Ishikawa (cell line): Measurements from ENCODE around the gene LONRF2.

Experiments used
- CEBPB ChIP-seq: IDR thresholded peaks from 2 replicates; pipeline ENCODE4 v1.6.1; 2012
- CREB1 ChIP-seq: IDR thresholded peaks from 2 replicates; pipeline ENCODE4 v1.6.1; 2012; ENCODE audit warnings: low read depth
- EGR1 ChIP-seq: IDR thresholded peaks from 2 replicates; pipeline ENCODE4 v1.6.1; 2012
- EP300 ChIP-seq: IDR thresholded peaks from 2 replicates; pipeline ENCODE4 v1.6.1; 2012; ENCODE audit warnings: borderline replicate concordance
- FOXM1 ChIP-seq: IDR thresholded peaks from 2 replicates; pipeline ENCODE4 v1.6.1; 2012; ENCODE audit warnings: low read depth, borderline replicate concordance
- NFIC ChIP-seq: IDR thresholded peaks from 2 replicates; pipeline ENCODE4 v1.6.1; 2012
- RAD21 ChIP-seq: IDR thresholded peaks from 2 replicates; pipeline ENCODE4 v1.6.1; 2012; ENCODE audit warnings: low read depth
- TAF1 ChIP-seq: IDR thresholded peaks from 2 replicates; pipeline ENCODE4 v1.6.1; 2012; ENCODE audit warnings: low read depth, mild to moderate bottlenecking
- TCF12 ChIP-seq: IDR thresholded peaks from 2 replicates; pipeline ENCODE4 v1.6.1; 2012; ENCODE audit warnings: low read depth
- TEAD4 ChIP-seq: IDR thresholded peaks from 2 replicates; pipeline ENCODE4 v1.6.1; 2012
- YY1 ChIP-seq: IDR thresholded peaks from 2 replicates; pipeline ENCODE4 v1.6.1; 2012; ENCODE audit warnings: low read depth
- ZBTB7A ChIP-seq: IDR thresholded peaks from 2 replicates; pipeline ENCODE4 v1.6.1; 2012; ENCODE audit warnings: low read depth
- TF ChIP-seq, protein P1 (sequence below): IDR thresholded peaks from 2 replicates; pipeline ENCODE4 v1.6.1; 2012
- TF ChIP-seq, protein P2 (sequence below): IDR thresholded peaks from 2 replicates; pipeline ENCODE4 v1.6.1; 2012
- TF ChIP-seq, protein P3 (sequence below): IDR thresholded peaks from 2 replicates; pipeline ENCODE4 v1.6.1; 2012; ENCODE audit warnings: low read depth, mild to moderate bottlenecking

LONRF2 gene

DNA sequence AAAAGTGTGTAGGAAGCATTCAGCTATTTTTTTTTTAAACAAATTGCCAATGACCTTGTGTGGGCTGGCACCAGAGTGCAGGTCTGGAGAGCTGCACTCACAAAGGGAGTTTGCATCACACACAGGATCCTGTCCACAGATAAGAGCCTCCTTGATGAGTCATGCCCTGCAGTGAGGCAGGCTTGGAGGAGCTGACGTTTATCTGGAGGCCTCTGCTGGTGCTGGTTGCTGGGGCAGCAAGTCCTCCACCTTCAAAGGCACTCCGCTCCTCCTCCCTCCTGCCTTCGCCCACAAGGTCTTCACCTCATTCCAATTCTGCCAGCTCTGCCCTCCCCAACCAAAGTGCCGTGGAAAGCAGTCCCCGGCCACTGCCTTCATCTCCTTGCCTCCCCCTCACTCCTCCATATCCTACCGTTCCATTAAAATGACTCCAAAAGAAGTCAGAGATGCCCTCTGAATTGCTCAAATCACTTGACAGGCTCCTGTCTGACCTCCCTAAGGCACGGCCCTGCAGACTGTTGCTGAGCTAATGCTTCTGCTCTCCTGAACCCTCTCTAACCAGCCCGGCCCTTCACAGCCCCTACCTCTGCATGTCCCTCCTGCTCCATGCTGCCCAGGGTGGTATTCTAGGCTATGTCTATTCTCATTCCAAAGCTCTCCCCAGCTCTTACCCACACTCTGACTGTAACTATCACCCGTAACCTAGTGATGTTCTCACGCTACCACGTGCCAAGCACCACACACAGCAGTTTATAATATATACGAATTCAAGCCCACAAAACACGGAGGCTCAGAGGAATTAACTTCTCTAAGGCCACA lies 30.9 kb downstream of the LONRF2 start:
- TF ChIP-seq CREB1 (no peak), ZBTB7A (no peak), TAF1 (no peak), RAD21 (no peak), NFIC (no peak), FOXM1 (no peak), EGR1 (no peak), EP300 (no peak)
- TF ChIP-seq, protein P1, sequence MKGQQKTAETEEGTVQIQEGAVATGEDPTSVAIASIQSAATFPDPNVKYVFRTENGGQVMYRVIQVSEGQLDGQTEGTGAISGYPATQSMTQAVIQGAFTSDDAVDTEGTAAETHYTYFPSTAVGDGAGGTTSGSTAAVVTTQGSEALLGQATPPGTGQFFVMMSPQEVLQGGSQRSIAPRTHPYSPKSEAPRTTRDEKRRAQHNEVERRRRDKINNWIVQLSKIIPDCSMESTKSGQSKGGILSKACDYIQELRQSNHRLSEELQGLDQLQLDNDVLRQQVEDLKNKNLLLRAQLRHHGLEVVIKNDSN = no peak

DNA sequence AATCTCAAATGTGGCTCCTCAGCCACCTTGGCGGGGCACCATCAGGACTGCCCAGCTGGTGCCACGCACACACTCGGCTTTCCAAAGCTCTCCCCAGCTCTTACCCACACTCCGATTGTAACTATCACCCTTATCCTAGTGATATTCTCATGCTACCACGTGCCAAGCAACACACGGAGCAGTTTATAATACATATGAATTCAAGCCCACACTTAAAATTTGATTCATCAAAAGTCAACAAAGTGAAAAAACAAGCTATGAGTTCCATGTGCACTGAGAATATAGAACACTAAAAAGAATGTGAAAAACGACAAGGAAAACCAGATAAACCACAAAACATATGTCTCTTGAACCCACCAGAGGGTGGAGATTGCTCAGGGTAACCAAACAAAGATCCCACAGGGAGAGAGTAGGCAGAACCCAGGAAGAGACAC lies 31.6 kb downstream of the LONRF2 start:
- TF ChIP-seq, protein P1 = no peak
- TF ChIP-seq NFIC (no peak), CEBPB (no peak), ZBTB7A (no peak), FOXM1 (no peak), TCF12 (no peak), TAF1 (no peak), TEAD4 (no peak)
- TF ChIP-seq, protein P2, sequence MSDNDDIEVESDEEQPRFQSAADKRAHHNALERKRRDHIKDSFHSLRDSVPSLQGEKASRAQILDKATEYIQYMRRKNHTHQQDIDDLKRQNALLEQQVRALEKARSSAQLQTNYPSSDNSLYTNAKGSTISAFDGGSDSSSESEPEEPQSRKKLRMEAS = no peak
- TF ChIP-seq, protein P3, sequence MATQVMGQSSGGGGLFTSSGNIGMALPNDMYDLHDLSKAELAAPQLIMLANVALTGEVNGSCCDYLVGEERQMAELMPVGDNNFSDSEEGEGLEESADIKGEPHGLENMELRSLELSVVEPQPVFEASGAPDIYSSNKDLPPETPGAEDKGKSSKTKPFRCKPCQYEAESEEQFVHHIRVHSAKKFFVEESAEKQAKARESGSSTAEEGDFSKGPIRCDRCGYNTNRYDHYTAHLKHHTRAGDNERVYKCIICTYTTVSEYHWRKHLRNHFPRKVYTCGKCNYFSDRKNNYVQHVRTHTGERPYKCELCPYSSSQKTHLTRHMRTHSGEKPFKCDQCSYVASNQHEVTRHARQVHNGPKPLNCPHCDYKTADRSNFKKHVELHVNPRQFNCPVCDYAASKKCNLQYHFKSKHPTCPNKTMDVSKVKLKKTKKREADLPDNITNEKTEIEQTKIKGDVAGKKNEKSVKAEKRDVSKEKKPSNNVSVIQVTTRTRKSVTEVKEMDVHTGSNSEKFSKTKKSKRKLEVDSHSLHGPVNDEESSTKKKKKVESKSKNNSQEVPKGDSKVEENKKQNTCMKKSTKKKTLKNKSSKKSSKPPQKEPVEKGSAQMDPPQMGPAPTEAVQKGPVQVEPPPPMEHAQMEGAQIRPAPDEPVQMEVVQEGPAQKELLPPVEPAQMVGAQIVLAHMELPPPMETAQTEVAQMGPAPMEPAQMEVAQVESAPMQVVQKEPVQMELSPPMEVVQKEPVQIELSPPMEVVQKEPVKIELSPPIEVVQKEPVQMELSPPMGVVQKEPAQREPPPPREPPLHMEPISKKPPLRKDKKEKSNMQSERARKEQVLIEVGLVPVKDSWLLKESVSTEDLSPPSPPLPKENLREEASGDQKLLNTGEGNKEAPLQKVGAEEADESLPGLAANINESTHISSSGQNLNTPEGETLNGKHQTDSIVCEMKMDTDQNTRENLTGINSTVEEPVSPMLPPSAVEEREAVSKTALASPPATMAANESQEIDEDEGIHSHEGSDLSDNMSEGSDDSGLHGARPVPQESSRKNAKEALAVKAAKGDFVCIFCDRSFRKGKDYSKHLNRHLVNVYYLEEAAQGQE = no peak

GRCh38 chr2:100289020-100289419 lies 33.3 kb downstream of the LONRF2 start:
- no peak for TF ChIP-seq CREB1
- TF ChIP-seq YY1 = no peak
- TF ChIP-seq, protein P1 = no peak
- TF ChIP-seq EGR1 = no peak
- TF ChIP-seq CEBPB = no peak
- TF ChIP-seq EP300 = no peak
- no peak for TF ChIP-seq TCF12
- no peak for TF ChIP-seq ZBTB7A
- TF ChIP-seq TEAD4 = no peak
- TF ChIP-seq, protein P3 = no peak
- no peak for TF ChIP-seq FOXM1
- TF ChIP-seq, protein P2 = no peak
- TF ChIP-seq TAF1 = no peak
- TF ChIP-seq RAD21 = no peak
- no peak for TF ChIP-seq NFIC

DNA sequence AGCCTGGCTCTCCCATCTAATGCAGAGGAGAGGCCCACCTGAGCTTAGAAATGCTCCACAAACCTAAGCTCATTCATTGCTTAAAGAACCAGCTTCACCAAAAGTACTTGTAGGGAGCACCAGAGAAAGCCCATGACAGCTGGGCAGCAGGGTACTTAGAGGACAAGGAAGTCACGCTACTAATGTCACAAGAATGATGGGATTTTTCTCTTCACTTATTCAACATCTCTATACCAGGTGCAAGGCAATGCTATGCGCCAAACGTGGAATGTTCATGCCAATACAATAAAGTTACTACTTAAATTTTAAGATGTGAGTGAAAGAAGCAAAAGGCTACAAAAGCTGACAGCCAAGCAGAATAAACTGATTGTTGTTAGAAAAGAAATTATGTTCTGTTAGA lies 36.0 kb downstream of the LONRF2 start:
- no peak for TF ChIP-seq EP300
- TF ChIP-seq CREB1 = no peak
- TF ChIP-seq TAF1 = no peak

- no peak for TF ChIP-seq YY1
- no peak for TF ChIP-seq FOXM1
- TF ChIP-seq RAD21 = no peak
- TF ChIP-seq ZBTB7A = no peak
- TF ChIP-seq NFIC = no peak
Observed at GRCh38 chr2:100285691-100286090, 36.6 kb downstream of the LONRF2 start.

GRCh38 chr2:100285011-100285410 lies 37.3 kb downstream of the LONRF2 start:
- no peak for TF ChIP-seq TEAD4
- no peak for TF ChIP-seq TAF1
- TF ChIP-seq, protein P1 = no peak
- TF ChIP-seq, protein P3 = no peak
- TF ChIP-seq, protein P2 = no peak
- TF ChIP-seq RAD21 = no peak
- TF ChIP-seq EGR1 = no peak
- TF ChIP-seq FOXM1 = no peak
- TF ChIP-seq ZBTB7A = no peak
- no peak for TF ChIP-seq NFIC
- TF ChIP-seq CEBPB = no peak
- TF ChIP-seq CREB1 = no peak
- TF ChIP-seq YY1 = no peak
- no peak for TF ChIP-seq TCF12
- no peak for TF ChIP-seq EP300
